ENCODE measurements around the gene CRLF1.

Gene CRLF1

DNA sequence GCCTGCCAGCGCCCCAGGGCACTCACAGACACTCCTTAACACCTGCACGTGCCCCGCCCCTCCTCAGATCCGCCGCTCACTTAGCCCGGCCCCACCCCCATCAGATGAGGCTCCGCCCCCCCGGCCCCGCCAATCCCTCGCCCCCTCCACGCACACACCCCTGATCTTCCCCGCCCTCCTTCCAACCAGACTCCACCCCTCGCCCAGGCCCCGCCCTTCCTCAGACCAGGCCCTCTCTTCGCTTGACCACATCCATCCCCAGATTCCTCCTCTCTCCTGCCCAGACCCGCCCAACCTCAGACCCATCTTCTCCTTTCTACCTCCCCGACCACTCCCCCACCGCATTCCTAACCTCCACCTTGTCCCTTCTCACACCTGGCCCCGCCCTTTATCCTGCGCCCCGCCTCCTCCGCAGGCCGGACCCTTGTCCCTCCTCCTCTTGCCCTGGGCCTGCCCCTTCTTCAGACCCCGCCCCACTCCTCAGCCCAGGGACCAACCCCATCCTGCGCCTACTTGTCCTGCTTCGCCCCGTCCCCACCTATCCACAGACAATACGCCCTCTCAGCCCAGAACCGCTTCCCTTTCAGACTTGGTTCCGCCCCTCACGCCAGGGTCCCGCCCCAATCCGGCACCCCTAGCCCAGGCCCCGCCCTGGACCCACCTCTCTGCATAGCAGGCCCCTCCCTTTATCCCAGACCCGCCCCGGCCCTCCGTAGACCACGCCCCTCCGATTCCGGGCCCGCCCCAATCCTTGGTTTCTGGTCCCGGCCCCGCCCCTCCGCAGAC lies 29.8 kb upstream of the CRLF1 start:
- peak; percentile 100 for DNase-seq

DNA sequence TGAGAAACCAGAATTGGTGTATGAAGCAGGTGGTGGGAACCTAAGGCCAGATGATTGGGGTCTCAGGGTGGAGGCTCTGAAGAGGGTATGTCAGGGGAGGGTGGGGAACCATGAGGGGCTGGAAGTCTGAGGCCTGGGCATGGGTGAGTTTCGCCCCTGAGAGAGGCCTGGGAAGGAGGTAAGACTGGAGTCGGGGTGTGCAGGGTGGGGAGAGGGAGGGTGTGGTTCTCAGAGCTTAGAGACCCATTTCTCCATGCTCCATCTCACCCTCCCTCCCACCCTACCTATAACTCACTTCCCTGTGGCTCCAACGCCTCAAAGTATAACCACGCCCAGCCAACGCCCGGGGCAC lies 29.2 kb upstream of the CRLF1 start:
- no peak for DNase-seq

DNA sequence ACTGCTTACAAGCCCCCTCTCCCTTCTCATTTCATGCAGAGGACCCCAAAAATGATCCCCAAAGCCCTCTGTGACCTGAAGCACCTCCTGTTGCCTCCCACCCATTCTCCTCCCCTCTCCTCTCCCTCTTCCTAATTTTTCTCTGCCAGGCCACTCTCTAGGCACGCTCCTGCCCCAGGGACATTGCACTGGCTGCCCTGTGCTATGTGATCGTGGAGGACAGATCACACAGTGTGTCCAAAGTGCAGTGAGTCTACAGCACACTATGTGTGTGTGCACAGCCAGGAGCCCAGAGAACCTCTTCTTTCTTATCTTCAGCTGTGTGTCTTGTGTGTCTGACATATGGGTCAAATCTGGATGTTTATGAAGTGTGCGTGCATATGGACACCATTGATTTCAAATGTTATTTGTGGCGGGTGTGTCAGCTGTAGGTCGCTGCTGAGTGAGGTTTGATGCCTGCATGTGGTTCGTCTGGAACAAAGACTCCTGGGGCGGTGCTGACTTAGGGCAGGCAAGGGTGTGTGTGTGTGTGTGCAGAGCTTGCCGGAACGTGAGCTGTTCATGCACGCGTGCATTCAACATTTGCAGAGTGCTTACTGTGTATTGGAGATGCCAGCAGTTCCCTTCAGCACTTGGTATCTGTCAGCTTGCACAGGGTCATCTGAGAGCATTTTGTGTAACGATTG lies 28.2 kb upstream of the CRLF1 start:
- no peak for DNase-seq

DNA sequence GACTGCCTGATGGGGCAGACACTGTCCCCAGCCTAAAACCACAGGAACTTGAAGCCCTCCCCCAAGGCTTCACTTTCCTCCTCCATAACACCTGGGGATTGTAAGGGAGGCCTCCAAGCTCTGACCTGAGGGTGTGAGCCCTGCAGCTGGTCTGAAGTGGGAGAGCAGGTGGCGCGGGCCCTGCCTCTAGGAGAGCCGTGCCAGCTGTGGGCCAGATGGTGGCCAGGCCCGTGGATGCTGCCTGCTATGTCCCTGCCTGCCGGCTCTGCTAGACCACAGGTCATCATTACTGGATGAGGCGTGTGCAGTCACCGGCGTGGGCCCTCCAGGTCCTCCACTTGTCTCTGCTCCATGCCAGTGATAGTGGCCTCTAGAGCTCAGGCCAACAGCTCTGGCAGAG lies 26.7 kb upstream of the CRLF1 start:
- peak; percentile 48 for DNase-seq

DNA sequence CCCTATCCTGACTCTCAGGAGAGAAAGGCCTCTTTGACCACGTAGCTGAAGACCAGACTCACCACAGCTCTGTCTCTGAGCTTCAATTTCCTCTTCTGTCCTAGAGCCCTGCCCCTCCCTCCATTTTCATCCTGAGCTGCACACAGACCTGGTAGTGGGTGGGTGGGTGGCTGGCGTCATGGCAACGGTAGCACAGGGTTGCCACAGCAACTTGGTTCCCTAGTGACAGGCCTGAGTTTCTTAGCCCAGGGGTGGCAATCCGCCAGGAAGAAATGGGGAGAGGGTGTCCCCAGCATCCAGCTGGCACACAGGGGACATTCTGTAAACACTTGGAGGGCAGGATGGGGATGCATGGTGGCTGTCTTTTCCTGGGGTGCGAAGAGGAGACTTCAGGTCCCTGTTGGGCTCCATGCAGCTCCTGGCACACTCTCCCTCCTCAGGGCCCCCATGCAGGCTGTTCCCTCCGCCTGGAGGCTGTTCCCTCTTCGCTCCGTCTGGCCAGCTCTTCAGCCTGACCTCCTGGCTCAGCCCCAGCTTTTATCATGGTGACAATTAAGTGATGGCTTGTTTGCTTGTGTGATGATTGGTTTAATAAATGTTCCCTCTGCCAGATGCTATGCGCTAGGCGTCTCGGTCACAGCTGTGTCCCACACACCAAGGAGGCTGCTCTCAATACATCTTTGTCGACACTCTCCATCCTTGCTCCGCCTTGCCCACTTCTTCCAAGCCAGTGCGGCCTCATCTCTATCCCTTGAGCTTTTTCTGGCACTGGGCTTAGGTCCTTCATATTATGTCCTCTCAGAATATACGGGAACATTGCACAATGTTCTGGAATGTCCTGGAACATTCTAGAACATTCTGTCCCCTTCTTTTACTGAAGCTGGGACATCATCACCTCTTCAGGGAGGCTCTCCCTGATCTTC lies 22.8 kb upstream of the CRLF1 start:
- DNase-seq = no peak

DNA sequence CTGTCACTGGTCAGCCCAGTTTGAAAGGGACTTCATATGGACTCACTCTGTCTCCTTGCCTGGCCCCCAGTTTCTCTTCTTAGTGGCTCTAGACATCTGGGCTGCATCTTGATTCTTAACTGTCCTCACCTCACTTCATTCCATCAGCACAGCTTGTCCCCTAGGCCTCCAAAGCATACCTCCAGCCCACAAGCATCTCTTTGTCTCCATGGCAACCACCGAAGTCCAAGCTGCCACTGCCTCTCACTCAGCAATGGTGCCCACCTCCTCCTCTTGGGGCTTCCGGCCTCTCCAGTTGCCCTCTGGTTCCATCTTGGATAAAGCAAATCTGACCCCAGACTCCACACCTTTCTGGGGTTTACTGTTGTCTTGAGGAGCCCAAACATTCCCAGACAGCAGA lies 20.3 kb upstream of the CRLF1 start:
- no peak for DNase-seq

DNA sequence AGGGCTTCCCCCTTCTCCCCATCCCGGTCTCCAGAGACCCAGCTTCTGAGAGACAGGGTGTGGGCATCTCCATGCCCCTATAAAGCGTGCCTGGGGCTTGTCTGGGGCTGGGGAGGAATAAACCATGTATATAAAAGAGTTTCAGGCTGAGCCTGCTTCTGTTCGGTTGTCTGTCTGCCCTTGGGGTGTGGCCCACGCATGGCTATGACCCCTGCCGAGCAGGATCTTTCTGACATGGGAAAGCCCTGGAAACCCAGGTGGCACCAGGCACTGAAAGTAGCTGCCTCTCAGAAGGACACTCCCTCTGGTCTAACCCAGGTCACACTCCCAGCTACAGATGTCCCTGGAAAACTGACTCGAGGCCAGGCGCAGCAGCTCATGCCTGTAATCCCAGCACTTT lies 14.3 kb upstream of the CRLF1 start:
- DNase-seq = no peak

DNA sequence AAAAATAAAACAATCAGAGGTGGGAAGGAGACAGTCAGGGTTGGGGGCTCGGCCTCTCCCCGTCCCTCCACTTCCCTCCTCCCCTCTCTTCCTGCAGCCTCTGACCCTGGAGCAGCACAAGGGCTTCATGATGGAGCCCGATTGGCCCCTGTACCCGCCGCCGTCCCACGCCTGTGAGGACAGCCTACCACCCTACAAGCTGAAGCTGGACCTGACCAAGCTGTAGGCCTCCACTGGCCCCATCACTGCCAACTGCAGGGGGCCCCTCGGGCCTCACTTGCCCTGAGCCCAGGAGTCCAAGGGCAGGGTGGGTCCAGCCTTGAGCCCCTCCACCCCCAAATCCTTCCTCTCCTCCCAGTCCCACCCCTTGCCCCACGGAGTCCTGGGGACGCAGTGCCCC lies 13.7 kb upstream of the CRLF1 start:
- DNase-seq = no peak

DNA sequence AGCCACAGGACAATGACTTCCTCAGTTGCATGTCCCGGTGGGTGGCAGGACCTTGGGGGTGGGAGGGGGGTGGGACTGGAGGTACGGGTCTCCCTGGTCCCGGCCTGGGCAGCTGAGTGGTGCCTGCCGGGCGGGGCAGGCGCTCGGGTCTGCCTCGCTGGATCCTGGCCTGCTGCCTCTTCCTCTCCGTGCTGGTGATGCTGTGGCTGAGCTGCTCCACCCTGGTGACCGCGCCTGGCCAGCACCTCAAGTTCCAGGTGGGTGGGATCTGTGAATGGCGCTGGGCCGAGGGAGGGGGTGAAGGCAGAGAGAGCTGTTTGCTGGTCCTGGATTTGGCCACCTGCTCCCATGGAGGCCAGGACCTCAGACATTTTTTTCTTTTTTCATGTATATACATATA lies 11.6 kb upstream of the CRLF1 start:
- no peak for DNase-seq

DNA sequence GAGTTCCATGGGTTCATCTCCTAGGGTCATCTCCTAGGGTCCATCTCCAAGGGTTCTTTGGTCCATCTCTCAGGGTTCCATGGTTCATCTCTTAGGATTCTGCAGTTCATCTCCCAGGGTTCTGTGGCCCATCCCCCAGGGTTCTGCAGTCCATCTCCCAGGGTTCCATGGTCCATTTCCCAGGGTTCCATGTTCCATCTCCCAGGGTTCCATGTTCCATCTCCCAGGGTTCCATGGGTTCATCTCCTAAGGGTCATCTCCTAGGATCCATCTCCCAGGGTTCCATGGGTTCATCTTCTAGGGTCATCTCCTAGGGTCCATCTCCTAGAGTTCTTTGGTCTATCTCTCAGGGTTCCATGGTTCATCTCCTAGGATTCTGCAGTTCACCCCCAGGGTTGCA lies 11.0 kb upstream of the CRLF1 start:
- no peak for DNase-seq

DNA sequence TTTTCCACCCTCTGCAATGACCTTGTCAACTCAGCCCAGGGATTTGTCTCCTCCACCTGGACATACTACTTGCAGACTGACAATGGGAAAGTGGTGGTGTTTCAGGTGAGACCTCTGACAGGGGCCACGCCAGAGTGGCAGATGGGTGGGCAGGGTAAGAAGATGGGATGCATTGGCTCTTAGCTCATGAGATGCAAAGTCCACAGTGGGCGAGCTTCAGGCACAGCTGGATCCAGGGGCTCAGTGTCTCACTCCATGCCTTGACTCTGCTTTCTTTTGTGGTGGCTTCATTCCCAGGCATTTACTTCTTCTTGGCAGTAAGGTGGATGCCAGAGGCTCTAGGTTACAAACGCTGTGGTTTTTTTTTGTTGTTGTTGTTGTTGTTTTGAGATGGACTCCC lies 9.4 kb upstream of the CRLF1 start:
- no peak for DNase-seq

DNA sequence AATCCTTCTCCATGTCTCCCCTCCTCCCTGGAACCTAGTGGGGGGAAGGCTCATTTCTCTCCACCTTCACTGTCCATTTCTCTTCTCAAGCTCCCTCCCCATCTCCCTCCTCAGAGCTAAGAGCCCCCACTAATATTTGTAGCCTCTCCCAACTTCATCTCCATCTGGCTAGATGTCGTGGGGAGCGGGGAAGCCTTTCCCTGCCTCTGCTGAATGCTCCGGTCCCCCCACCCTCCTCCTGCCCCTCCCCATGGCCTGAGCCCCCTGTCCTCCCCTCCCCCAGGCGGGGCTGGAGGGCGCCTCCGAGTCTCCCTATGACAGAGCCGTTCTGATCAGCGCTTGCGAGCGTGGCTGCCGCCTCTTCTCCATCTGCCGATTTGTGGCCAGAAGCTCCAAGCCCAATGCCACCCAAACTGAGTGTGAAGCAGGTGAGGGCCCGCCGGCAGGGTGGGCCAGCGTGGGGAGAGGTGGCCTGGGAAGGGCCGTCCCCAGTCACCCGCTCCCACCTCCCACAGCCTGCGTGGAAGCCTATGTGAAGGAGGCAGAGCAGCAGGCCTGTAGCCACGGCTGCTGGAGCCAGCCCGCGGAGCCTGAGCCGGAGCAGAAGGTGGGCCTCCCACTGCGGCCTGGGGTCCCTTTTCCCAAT lies 7.1 kb upstream of the CRLF1 start:
- DNase-seq = peak; percentile 63

DNA sequence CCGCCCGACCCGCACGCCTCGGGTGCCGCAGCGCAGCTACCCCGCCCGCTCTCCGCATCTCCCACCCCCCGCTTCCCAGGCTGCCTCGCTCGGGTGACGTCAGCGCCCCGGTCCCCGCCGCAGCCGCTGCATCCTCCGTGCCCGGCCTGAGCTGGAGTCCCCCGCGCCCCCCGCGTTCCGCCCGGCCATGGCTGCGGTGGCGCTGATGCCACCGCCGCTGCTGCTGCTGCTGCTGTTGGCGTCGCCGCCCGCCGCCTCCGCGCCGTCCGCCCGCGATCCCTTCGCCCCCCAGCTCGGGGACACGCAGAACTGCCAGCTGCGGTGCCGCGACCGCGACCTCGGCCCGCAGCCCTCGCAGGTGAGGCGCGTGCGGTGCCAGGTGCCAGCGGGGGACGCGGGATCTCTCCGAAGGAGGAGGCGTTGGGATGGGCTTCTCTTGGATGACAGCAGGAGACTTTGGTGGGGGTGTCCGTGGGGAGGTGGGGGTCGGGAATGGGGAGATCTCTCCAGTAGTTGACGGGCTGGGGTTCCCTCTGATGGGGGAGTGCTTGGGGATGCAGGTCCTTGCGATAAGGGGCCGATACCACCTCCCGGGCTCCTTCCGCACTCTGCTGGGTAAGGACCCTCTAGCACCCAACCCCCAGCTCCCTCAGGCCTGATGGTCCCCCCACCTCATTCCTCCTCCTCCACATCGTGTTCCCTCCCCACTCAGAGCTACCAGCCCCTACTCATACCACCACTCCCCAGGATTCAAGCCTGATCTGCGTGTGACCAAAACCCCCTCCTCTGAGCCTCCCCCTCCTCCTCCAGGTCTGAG lies 6.4 kb upstream of the CRLF1 start, which contains the start of gene TMEM59L:
TSS of gene TMEM59L (plus strand) at position 99 of the 817 bp plus-strand sequence. CDS start at position 188, 89 bp downstream.
- DNase-seq = peak; percentile 52

DNA sequence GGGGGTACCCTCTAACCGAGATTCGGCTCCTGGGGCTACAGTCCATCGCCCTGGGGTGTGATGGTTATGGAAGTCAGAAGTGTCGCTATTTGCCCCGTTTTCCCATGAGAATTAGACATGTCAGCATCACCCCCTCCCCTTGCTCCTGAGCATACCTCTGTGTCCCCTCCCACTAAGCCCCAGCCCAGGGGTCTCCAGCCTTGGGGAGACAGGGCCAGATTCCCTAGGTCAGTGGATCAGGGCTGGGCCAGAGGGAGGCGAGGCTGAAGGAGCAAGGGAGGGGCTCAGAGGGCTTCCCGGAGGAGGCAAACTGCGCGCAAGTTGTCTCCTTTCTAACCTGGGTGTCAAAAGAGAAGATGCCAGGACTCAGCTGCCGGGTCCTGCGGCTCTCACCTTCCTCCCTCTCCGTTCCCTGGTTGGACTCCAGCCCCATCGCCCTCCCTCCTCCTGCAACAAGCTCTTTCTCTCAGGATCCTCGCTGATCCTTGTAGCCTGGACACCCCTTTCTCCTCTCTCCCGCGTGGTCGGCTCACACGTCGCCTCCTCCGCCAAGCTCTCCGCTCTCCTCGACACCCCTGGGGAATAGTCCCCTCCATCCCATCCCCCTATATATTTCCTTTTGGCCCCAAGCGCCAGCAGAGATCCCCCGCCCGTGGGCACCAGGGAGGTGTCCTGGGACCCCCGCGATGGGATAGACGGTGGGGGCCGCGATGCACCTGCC lies 5.6 kb upstream of the CRLF1 start:
- no peak for DNase-seq

DNA sequence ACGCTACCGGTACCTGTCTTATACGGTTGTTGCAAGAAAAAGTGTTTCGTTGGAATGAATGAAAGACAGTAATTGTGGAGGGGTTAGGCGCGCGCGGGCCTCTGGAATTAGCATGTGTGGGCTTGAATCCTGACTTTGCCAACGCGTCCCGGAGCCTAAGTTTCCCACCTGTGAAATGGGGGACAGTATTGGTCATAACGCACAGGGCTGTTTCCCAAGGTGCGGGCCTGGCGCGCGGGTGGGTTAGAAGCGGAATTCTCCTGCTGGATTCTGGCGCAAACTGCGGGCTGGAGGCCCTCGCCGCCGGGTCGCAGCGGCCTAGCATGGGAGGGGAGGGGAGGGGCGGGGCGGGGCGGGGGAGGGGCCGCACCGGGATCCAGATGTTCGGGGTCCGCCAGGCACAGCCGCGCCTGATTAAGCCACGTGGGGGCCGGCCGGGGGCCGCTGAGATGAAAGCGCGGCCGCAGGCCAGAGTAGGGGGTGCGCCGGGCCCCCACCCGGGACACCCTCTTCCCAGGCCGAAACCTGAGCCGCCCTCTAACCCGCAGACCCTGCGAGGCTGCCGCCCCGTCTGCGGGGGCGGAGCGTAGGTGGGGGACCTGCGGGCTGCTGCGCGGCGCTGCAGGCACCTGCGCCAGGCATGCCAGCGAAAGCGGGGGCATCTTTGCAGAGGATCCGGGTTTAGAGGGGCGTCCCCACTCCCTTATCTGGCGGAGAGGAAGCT lies 4.9 kb upstream of the CRLF1 start:
- DNase-seq = peak; percentile 64

DNA sequence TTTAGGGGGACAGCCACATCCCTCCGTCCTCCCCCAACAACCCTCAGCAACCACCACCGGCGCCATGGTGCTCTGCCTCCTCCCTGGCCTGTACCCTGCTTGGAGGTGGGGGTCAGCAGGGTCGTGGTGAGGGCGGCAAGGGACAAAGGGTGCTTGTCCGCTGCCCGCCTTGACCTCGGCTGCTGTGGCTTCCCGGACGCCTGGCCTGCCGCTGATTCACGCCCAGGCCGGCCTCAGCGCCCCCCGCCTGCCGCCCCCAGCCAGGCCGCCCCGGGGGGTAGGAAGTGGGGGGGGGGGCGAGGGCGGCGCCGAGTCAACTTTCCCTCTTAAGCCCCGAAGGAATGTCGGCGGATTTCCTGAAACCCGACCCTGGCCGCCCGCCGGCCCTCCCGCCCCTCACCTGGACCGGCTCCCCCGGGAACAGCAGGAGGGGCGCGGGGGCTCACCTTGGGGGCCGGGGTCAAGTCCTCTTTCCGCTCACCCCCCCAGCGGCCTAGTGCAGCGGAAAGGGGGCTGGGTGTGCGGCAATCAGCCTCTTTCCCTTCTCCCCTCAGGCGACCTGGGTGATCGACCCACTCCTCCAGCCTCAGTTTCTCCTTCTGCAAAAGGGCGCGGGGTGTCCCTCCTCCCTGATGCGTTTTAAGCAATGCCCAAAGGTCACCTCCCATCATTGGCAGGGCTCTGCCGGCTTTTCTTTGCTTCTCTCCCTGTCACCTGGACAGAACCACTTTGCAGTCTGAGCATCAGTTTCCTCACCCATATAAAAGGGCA lies 4.1 kb upstream of the CRLF1 start:
- no peak for DNase-seq

DNA sequence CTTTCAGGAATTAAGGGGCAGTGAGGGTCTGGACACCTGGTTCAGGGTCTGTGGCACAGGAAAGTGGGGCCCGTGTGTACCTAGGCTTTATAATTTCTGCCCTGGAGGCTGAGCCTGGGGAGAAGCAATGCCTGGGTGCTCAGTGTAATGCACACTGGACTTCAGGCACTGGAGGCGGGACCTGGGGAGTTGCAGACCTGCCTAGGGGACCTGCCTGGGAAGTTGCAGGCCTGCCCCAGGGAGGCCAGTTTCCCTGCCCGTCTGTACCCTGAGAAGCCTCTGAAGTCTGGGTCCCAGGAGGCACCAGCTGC lies 3.6 kb upstream of the CRLF1 start:
- no peak for DNase-seq

DNA sequence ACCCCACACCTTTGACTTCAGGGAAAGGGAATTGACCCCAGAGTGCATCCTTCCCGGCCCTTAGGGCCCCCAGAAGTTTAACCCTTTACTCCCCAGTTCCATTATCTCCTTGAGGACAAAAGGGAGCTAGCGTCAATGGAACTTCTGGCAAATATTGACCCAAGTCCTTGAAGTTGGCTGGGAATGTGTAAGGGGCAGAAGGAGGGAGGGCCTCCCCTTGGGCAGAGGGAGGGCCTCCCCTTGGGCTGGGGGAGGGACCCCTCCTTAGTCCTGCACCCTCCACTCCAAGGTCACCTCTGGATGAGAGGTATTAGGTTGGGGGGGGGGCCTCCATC lies 3.1 kb upstream of the CRLF1 start:
- no peak for DNase-seq

DNA sequence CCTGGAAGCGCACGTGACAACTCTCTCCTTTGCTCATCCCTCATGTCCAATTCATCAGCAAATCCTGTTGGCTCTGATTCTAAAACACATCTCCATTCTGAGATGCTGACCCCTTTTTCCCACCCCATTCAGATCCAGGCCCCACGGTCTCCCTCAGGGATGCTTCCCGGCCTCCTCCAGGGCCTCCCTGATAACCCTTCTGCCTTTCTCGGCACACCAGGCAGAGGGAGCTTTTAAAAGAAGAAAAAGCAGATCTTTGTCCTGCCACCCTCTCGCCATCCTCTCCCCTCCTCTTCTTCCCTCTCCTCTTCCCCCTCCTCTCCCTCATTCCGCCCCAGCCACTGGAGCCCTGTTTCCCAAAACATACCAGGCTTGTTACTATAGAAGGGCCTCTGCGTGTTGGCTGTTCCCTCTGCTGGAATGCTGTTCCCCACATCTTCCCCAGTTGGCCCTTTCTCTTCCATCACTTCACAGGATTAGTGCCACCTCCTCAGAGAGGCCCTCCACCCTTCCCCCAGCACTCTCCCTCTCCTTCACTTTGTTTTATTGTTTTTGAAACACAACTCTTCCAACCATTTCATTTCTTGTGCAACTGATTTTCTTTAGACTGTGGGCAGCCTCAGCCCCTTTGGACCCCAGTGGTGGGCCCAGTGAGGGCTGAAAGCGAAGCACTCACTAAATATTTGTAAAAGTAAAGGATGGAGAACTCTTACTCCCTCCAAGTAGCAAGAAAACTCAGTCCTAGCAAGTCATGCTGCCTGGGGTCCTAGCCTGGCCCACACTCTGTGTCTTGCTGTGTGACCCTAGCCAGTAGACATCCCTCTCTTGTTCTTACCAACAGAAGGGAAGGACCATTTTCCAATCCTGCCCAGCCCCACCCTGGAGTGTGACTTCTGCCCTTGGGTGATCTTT lies 2.5 kb upstream of the CRLF1 start:
- no peak for DNase-seq
